ENCODE results near the gene EIF4G3. TPM values are rescaled to one million over a fixed set of nuclear protein-coding genes. Genes with fewer than 3 reads are reported as not detected.

The EIF4G3 gene
- total and polyA plus RNA-seq, 9 of the 15 experiments (the other 6 are each of a cell fraction or from before 2014, with no cell fraction given), result 6.7 to 40.5 (median 32.1) TPM

- peak; percentile 17 for TF ChIP-seq NEUROD1 (IDR thresholded peaks at IDR 0.05; ENCODE audit: borderline replicate concordance, low read depth, low read length, partially characterized antibody)
- peak; percentile 27 for TF ChIP-seq HMGN3 (IDR thresholded peaks at IDR 0.05; ENCODE audit: borderline replicate concordance, extremely low read depth, insufficient read length, low read depth, low read length)
- TF ChIP-seq ZBTB7A (IDR thresholded peaks at IDR 0.05; ENCODE audit: borderline replicate concordance, control insufficient read depth, low read depth, low read length), result peak; percentile 84
- TF ChIP-seq THAP12 (CRISPR knock-in tag; IDR thresholded peaks at IDR 0.05), result peak; percentile 28; the same call in 1 of the 2 replicates
- no peak for TF ChIP-seq ZHX1 (conservative IDR thresholded peaks at IDR 0.05; ENCODE audit: low read length)
- peak; percentile 40; the same call in 1 of the 2 replicates for TF ChIP-seq GATAD2B (IDR thresholded peaks at IDR 0.05; ENCODE audit: borderline replicate concordance)
- 0 out of 2 replicates have a peak, but pooled peaks have one; percentile 10 for TF ChIP-seq CTBP1 (IDR thresholded peaks at IDR 0.05; ENCODE audit: borderline replicate concordance)
- no peak for TF ChIP-seq HEY1 (CRISPR knock-in tag; IDR thresholded peaks at IDR 0.05; ENCODE audit: borderline replicate concordance)
- no peak for TF ChIP-seq NR2C2 (CRISPR knock-in tag; IDR thresholded peaks at IDR 0.05)
- peak; percentile 77; the same call in 1 of the 2 replicates for TF ChIP-seq NR2C2 (tag; IDR thresholded peaks at IDR 0.05)
- TF ChIP-seq RBM14 (IDR thresholded peaks at IDR 0.05; ENCODE audit: borderline replicate concordance, insufficient read depth, low read depth, low read length), result no peak
- no peak for TF ChIP-seq ARNT (IDR thresholded peaks at IDR 0.05)
- TF ChIP-seq ETV6 (IDR thresholded peaks at IDR 0.05; ENCODE audit: borderline replicate concordance in 1 of 2, low read depth in 2 of 2, low read length in 1 of 2), result 0 out of 4 replicates have a peak, but pooled peaks of 1 of the 2 experiments have one; percentile 39
- TF ChIP-seq ETV6 (CRISPR knock-in tag; IDR thresholded peaks at IDR 0.05; ENCODE audit: borderline replicate concordance), result no peak
- TF ChIP-seq PHF8 (IDR thresholded peaks at IDR 0.05; ENCODE audit: borderline replicate concordance, low read length), result peak; percentile 17; the same call in 1 of the 2 replicates
- TF ChIP-seq RAD21 (CRISPR knock-in tag; conservative IDR thresholded peaks at IDR 0.05 in 1 of 2, IDR thresholded peaks at IDR 0.05 in 1 of 2), result 0 out of 4 replicates have a peak, but pooled peaks of 1 of the 2 experiments have one; percentile 0
- peak; percentile 39; the same call in 1 of the 2 replicates for TF ChIP-seq BRD4 (IDR thresholded peaks at IDR 0.05)
- no peak for TF ChIP-seq ATF6 (CRISPR knock-in tag; IDR thresholded peaks at IDR 0.05)
These were observed 771 bp downstream of the EIF4G3 start (continued) for GRCh38 chr1:21175670-21176581.

Data from K562 (cell line).